NCI-H2029 treated with DMSO at 0.1 percent for 48 hours (cell line): Measurements from ENCODE around the gene UBE2G1.

Source experiments
- DNase-seq: peaks from one replicate; lab custom pipeline; 2025; lab: John Stamatoyannopoulos, UW

UBE2G1 gene

GRCh38 chr17:4247361-4247970 lies 119.0 kb downstream of the UBE2G1 start:
- no peak for DNase-seq

- DNase-seq = no peak
Observed at GRCh38 chr17:4246674-4247073, 119.8 kb downstream of the UBE2G1 start.

GRCh38 chr17:4241535-4241934 lies 124.9 kb downstream of the UBE2G1 start:
- no peak for DNase-seq

- no peak for DNase-seq
Observed at GRCh38 chr17:4236456-4236855, 130.0 kb downstream of the UBE2G1 start.

GRCh38 chr17:4235372-4236279 lies 130.8 kb downstream of the UBE2G1 start:
- no peak for DNase-seq

DNA sequence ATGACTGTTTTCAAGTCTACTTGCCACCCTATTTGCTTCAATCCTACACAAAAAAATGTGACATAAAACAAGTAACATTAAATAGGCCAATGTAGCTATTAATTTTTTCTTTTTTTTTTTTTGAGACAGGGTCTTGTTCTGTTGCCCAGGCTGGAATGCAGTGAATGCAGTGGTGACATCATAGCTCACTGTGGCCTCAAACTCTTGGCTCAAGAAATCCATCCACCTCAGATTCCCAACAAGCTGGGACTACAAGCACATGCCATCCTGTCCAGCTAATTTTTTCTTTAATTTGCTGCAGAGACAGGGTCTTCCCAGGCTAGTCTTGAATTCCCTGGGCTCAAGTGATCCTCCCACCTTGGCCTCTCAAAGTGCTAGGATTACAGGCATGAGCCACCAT lies 132.1 kb downstream of the UBE2G1 start:
- no peak for DNase-seq

- no peak for DNase-seq
Observed at GRCh38 chr17:4233668-4234258, 132.7 kb downstream of the UBE2G1 start.

GRCh38 chr17:4232168-4232813 lies 134.2 kb downstream of the UBE2G1 start:
- no peak for DNase-seq

GRCh38 chr17:4229627-4230541 lies 136.6 kb downstream of the UBE2G1 start:
- DNase-seq = no peak

DNA sequence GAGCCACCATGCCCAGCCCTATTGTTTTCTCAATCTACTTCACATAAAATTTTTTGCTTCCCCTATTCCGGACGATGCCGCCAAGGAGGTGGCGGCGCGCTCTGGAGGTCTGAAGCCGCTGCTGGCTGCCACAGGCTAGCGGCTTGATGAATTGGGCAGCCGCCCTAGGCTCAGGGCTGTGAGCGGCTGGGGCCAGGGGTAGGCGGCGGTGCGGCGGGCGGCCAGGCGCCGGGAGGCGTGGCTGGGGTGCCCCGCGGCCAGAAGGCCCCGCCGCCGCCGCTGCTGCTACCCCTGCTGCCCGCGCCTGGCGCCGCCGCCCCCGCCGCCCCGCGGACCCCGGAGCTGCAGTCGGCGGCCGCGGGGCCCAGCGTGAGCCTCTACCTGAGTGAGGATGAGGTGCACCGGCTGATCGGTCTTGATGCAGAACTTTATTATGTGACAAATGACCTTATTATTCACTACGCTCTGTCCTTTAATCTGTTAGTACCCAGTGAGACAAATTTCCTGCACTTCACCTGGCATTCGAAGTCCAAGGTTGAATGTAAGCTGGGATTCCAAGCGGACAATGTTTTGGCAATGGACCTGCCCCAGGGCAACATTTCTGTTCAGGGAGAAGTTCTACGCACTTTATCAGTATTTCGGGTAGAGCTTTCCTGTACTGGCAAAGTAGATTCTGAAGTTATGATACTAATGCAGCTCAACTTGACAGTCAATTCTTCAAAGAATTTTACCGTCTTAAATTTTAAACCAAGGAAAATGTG lies 144.4 kb downstream of the UBE2G1 start:
- DNase-seq = no peak

- DNase-seq = no peak
Observed at GRCh38 chr17:4221163-4221562, 145.3 kb downstream of the UBE2G1 start.

GRCh38 chr17:4220655-4221054 lies 145.8 kb downstream of the UBE2G1 start:
- DNase-seq = no peak
